ENCODE data around the gene CCDC122.

DNA sequence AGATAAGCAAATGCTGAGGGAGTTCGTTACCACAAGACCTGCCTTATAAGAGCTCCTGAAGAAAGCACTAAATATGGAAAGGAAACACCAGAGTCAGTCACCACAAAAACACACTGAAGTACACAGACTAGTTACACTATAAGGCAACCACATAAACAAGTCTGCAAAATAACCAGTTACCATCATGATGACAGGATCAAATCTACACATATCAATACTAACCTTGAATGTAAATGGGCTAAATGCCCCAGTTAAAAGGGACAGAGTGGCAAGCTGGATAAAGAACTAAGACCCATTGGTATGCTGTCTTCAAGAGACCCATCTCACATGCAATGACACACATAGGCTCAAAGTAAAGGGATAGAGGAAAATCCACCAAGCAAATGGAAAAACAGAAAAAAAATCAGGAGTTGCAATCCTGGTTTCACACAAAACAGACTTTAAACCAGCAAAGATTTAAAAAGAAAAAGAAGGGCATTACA, 26.6 kb downstream of the CCDC122 start:
- TF ChIP-seq POLR2AphosphoS5 (IDR thresholded peaks at IDR 0.05) = no peak
- TF ChIP-seq, protein P1, sequence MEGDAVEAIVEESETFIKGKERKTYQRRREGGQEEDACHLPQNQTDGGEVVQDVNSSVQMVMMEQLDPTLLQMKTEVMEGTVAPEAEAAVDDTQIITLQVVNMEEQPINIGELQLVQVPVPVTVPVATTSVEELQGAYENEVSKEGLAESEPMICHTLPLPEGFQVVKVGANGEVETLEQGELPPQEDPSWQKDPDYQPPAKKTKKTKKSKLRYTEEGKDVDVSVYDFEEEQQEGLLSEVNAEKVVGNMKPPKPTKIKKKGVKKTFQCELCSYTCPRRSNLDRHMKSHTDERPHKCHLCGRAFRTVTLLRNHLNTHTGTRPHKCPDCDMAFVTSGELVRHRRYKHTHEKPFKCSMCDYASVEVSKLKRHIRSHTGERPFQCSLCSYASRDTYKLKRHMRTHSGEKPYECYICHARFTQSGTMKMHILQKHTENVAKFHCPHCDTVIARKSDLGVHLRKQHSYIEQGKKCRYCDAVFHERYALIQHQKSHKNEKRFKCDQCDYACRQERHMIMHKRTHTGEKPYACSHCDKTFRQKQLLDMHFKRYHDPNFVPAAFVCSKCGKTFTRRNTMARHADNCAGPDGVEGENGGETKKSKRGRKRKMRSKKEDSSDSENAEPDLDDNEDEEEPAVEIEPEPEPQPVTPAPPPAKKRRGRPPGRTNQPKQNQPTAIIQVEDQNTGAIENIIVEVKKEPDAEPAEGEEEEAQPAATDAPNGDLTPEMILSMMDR (IDR thresholded peaks at IDR 0.05) = no peak
